Adrenal gland (tissue), 12 donors: ENCODE data around the gene LPCAT1. TPM values are rescaled to one million over a fixed set of nuclear protein-coding genes. Genes with fewer than 3 reads are reported as not detected.

ENCODE experiments used
- DNase-seq, 7 donors: peaks; one replicate each; pipeline ENCODE4 v3.0.0-alpha.2; 2019 to 2020
- H3K27ac ChIP-seq, 5 donors: fragments of 200-600 bp; sonication (generic) in 4 of 5; 1 replicate in 3 of 5; 2 replicates in 2 of 5; pipeline versions ENCODE4 v1.5.1 to v1.8.0; 2016 to 2020; ENCODE audit warnings: mild to moderate bottlenecking in 1 of 5
- H3K27me3 ChIP-seq: fragments of 200-600 bp; 2 replicates; pipeline ENCODE4 v1.8.0; 2021
- H3K36me3 ChIP-seq, 2 donors: fragments of 200-600 bp; replicated peaks in 1 of 2; 1 replicate in 1 of 2; 2 replicates in 1 of 2; pipeline versions ENCODE4 v1.5.1 to v1.8.0; 2018 to 2022
- H3K4me1 ChIP-seq, 2 donors: fragments of 200-600 bp; replicated peaks in 1 of 2; 1 replicate in 1 of 2; 2 replicates in 1 of 2; pipeline versions ENCODE4 v1.5.1 to v1.8.0; 2018 to 2021
- H3K4me3 ChIP-seq, 4 donors: fragments of 200-600 bp; sonication (generic) in 3 of 4; one replicate each; pipeline ENCODE4 v1.5.1; 2016 to 2018
- H3K9me3 ChIP-seq, 3 donors: fragments of 200-600 bp; sonication (generic) in 1 of 3; replicated peaks in 1 of 3; 1 replicate in 2 of 3; 2 replicates in 1 of 3; pipeline versions ENCODE4 v1.5.1 to v1.8.0; 2016 to 2021
- CTCF ChIP-seq, 6 experiments: fragments of 450-650 bp in 4 of 6; fragments of 200-600 bp in 2 of 6; sonication (generic) in 1 of 6; IDR thresholded peaks; 1 replicate in 5 of 6; 2 replicates in 1 of 6; pipeline versions ENCODE4 v1.5.1 to v1.8.0; 2016 to 2021; ENCODE audit warnings: antibody characterized with exemption in 6 of 6, mild to moderate bottlenecking in 2 of 6, moderate library complexity in 1 of 6
- POLR2A ChIP-seq, 2 donors: fragments of 450-650 bp; IDR thresholded peaks; one replicate each; pipeline ENCODE4 v1.6.1; 2017; ENCODE audit warnings: antibody characterized with exemption in 2 of 2, mild to moderate bottlenecking in 2 of 2, moderate library complexity in 1 of 2
- WGBS, 4 donors: extraction: QIAGEN DNeasy Blood & Tissue Kit in 2 of 4; methylation state at CpG; one replicate each; pipeline versions ENCODE4 v1.1.5 to v1.1.7; 2013 to 2017; 5-methylcytosine and 5-hydroxymethylcytosine counted together
- intact Hi-C, 2 donors: fragments of 100-400 bp; cut with DNase I; formaldehyde crosslinking; loops; one replicate each; pipeline versions ENCODE4 v1.14.1 to v1.15.0; 2022 to 2023
- polyA plus RNA-seq, 3 donors: library from polyadenylated mRNA; stranded (reverse); fragments of 200-250 nt in 2 of 3; fragments of 350-450 nt in 1 of 3; fragmentation: Illumina TruSeq in 1 of 3; extraction: RNeasy Lipid Tissue Mini Kit (QIAGEN cat#74804) in 1 of 3; gene quantifications; one replicate each; pipeline ENCODE4 v1.2.3, GENCODE V29; 2013 to 2014
- total RNA-seq, 9 donors: library from RNA; depleted of rRNA in 4 of 9; stranded (reverse); fragments of >200 nt in 4 of 9; fragments of 120-200 nt in 1 of 9; fragmentation: NEBNext Ultra II Directional in 1 of 9; extraction: Animal tissue kit (Norgen Biotek cat#: 25700) in 1 of 9; gene quantifications; one replicate each; pipeline versions ENCODE4 v1.1.0 to v1.2.4, GENCODE V29; 2013 to 2023
- donor health status: healthy with polysubstance abuse.
- donor health status: Bipolar disorder and iron deficiency.
- donor health status: DM: yes; HTN: yes; CAD: no.
- donor health status: DM: no; HTN: no; CAD: no.
- donor health status: DM: no; HTN: no; CAD: no.
- donor health status: DM: yes; HTN: yes; CAD: no.

The LPCAT1 gene
- total and polyA plus RNA-seq, 12 donors, result 23.2 to 59.1 (median 42.6) TPM

- Histone ChIP-seq H3K4me1 (peaks cover 5 to 13% of the 10 kb centered on the region in 2 donors), H3K27me3 (no peaks in the 10 kb centered on the region), H3K27ac (no peak overlapping the region), H3K4me3 (no peak overlapping the region), H3K9me3 (no peaks in the 10 kb centered on the region), H3K36me3 (peaks cover 0 to 27% of the 10 kb centered on the region in 2 donors)
- intact Hi-C loops, result loop anchor here in 1 of 2 donors (10.0 kb wide), 1 partner anchor 151 kb away; no protein-coding TSS in a partner anchor
- 92 to 95% (median 95%) methylated on average over 24 to 33 of the region's 33 CpGs for WGBS, 4 donors
- no peak for DNase-seq
- no peak for TF ChIP-seq POLR2A (IDR thresholded peaks at IDR 0.05)
- no peak for TF ChIP-seq CTCF (IDR thresholded peaks at IDR 0.05)
These were observed 39.7 kb downstream of the LPCAT1 start for GRCh38 chr5:1483856-1484729.

GRCh38 chr5:1483064-1483463 is 40.7 kb downstream of the LPCAT1 start:
- TF ChIP-seq CTCF (IDR thresholded peaks at IDR 0.05) (no peak), POLR2A (IDR thresholded peaks at IDR 0.05) (no peak)
- DNase-seq, result no peak
- Histone ChIP-seq H3K4me3 (no peak overlapping the region), H3K36me3 (peaks cover 0 to 26% of the 10 kb centered on the region in 2 donors), H3K27ac (no peak overlapping the region), H3K27me3 (no peaks in the 10 kb centered on the region), H3K4me1 (peaks cover 5 to 15% of the 10 kb centered on the region in 2 donors), H3K9me3 (no peaks in the 10 kb centered on the region)
- intact Hi-C loops, result loop anchor here in 1 of 2 donors (10.0 kb wide), 1 partner anchor 152 kb away; no protein-coding TSS in a partner anchor
- WGBS, 4 donors, result 94 to 96% (median 94%) methylated on average over 13 of the region's 13 CpGs

- H3K36me3 ChIP-seq, result peaks cover 0 to 18% of the 10 kb centered on the region in 2 donors
- DNase-seq, result no peak
- no peaks in the 10 kb centered on the region for H3K9me3 ChIP-seq
- intact Hi-C loops, result loop anchor here in 1 of 2 donors (10.0 kb wide), 1 partner anchor 153 kb away; no protein-coding TSS in a partner anchor
- no peak overlapping the region for H3K27ac ChIP-seq
- H3K4me1 ChIP-seq, result peaks cover 5 to 15% of the 10 kb centered on the region in 2 donors
- WGBS, 4 donors, result 74 to 88% (median 86%) methylated on average over 7 to 12 of the region's 12 CpGs
- H3K4me3 ChIP-seq, result no peak overlapping the region
- no peaks in the 10 kb centered on the region for H3K27me3 ChIP-seq
- TF ChIP-seq CTCF (IDR thresholded peaks at IDR 0.05) (no peak), POLR2A (IDR thresholded peaks at IDR 0.05) (no peak)
These were observed 41.8 kb downstream of the LPCAT1 start for GRCh38 chr5:1481959-1482331.

GRCh38 chr5:1481266-1481958 is 42.3 kb downstream of the LPCAT1 start:
- intact Hi-C loops, result loop anchor here in 1 of 2 donors (10.0 kb wide), 1 partner anchor 153 kb away; no protein-coding TSS in a partner anchor
- Histone ChIP-seq H3K4me1 (peaks cover 5 to 15% of the 10 kb centered on the region in 2 donors), H3K9me3 (no peaks in the 10 kb centered on the region), H3K27ac (no peak overlapping the region), H3K36me3 (peaks cover 0 to 12% of the 10 kb centered on the region in 2 donors), H3K27me3 (no peaks in the 10 kb centered on the region), H3K4me3 (no peak overlapping the region)
- no peak for DNase-seq
- WGBS, 4 donors, result 91 to 96% (median 95%) methylated on average over 17 to 26 of the region's 26 CpGs
- TF ChIP-seq POLR2A (IDR thresholded peaks at IDR 0.05) (no peak), CTCF (IDR thresholded peaks at IDR 0.05) (no peak)
